K562 (cell line): ENCODE data around the gene NACC1. TPM values are rescaled to one million over a fixed set of nuclear protein-coding genes. Genes with fewer than 3 reads are reported as not detected.

Source experiments
- ARID2 ChIP-seq: fragments of 450-650 bp; IDR thresholded peaks from 2 replicates; pipeline ENCODE4 v1.6.1; 2017; ENCODE audit warnings: antibody characterized with exemption, mild to moderate bottlenecking
- BRF2 ChIP-seq: IDR thresholded peaks from 3 replicates; pipeline ENCODE4 v1.6.1; 2011; ENCODE audit warnings: borderline replicate concordance, mild to moderate bottlenecking; ENCODE audit not compliant: insufficient read length, insufficient read depth
- CC2D1A ChIP-seq: fragments of 450-650 bp; IDR thresholded peaks from 2 replicates; pipeline ENCODE4 v1.6.1; 2017; ENCODE audit warnings: mild to moderate bottlenecking
- COPS2 ChIP-seq: fragments of 450-650 bp; conservative IDR thresholded peaks from 2 replicates; pipeline ENCODE4 v1.6.1; 2016; ENCODE audit warnings: mild to moderate bottlenecking, moderate library complexity
- DACH1 ChIP-seq: fragments of 450-650 bp; IDR thresholded peaks from 2 replicates; pipeline ENCODE4 v1.6.1; 2018; ENCODE audit not compliant: partially characterized antibody
- DMBX1 ChIP-seq: fragments of 250-450 bp; sonication (Bioruptor Pico); IDR thresholded peaks from 2 replicates; pipeline ENCODE4 v1.8.0; 2022; ENCODE audit warnings: inconsistent platforms, mild to moderate bottlenecking, moderate library complexity, borderline replicate concordance
- ELF4 ChIP-seq: fragments of 450-650 bp; formaldehyde crosslinking; IDR thresholded peaks from 2 replicates; pipeline ENCODE4 v1.4.0; 2022; ENCODE audit warnings: missing genetic modification characterization
- ETS1 ChIP-seq: conservative IDR thresholded peaks from 2 replicates; pipeline ENCODE4 v1.6.1; 2011; ENCODE audit warnings: low read depth, mild to moderate bottlenecking, low read length; ENCODE audit not compliant: control insufficient read depth
- GTF2E2 ChIP-seq: fragments of 200-800 bp; sonication (Bioruptor generic); IDR thresholded peaks from 2 replicates; pipeline ENCODE4 v1.6.1; 2016; ENCODE audit warnings: missing genetic modification characterization, missing compliant biosample characterization
- ID3 ChIP-seq, 2 experiments: fragments of 250-450 bp in 1 of 2; fragments of 450-650 bp in 1 of 2; sonication (Bioruptor Pico) in 1 of 2; IDR thresholded peaks; 2 replicates each; pipeline versions ENCODE4 v1.6.1 to v1.8.0; 2016 to 2021; ENCODE audit warnings: mild to moderate bottlenecking in 2 of 2, moderate library complexity in 2 of 2, missing compliant biosample characterization in 1 of 2, missing genetic modification characterization in 1 of 2
- JUNB ChIP-seq: fragments of 450-650 bp; formaldehyde crosslinking; conservative IDR thresholded peaks from 2 replicates; pipeline ENCODE4 v1.4.0; 2020; ENCODE audit warnings: mild to moderate bottlenecking
- L3MBTL2 ChIP-seq: fragments of 450-650 bp; IDR thresholded peaks from 2 replicates; pipeline ENCODE4 v1.6.1; 2016; ENCODE audit warnings: mild to moderate bottlenecking, moderate library complexity
- NFRKB ChIP-seq: fragments of 450-650 bp; IDR thresholded peaks from 2 replicates; pipeline ENCODE4 v1.6.1; 2016; ENCODE audit warnings: low read depth
- PML ChIP-seq: IDR thresholded peaks from 2 replicates; pipeline ENCODE4 v1.6.1; 2012; ENCODE audit warnings: low read length, inconsistent platforms
- PPARD ChIP-seq: fragments of 250-450 bp; sonication (Bioruptor Pico); IDR thresholded peaks from 2 replicates; pipeline ENCODE4 v1.8.0; 2022; ENCODE audit warnings: inconsistent platforms, mild to moderate bottlenecking, moderate library complexity
- PTRF ChIP-seq: fragments of 450-650 bp; IDR thresholded peaks from 2 replicates; pipeline ENCODE4 v1.6.1; 2016; ENCODE audit warnings: mild to moderate bottlenecking, missing genetic modification characterization, missing compliant biosample characterization
- RBM14 ChIP-seq: fragments of 200-400 bp; formaldehyde crosslinking; IDR thresholded peaks from 2 replicates; pipeline ENCODE4 v1.6.1; 2018; ENCODE audit warnings: low read depth, mild to moderate bottlenecking, low read length, moderate library complexity, borderline replicate concordance; ENCODE audit not compliant: insufficient read depth
- RUNX1 ChIP-seq: sonication (generic); IDR thresholded peaks from 2 replicates; pipeline ENCODE4 v1.6.1; 2016; ENCODE audit warnings: antibody characterized with exemption, low read depth
- SOX6 ChIP-seq: fragments of 450-650 bp; IDR thresholded peaks from 2 replicates; pipeline ENCODE4 v1.6.1; 2014; ENCODE audit warnings: mild to moderate bottlenecking
- STAT5B ChIP-seq: fragments of 250-450 bp; sonication (Bioruptor Pico); IDR thresholded peaks from 2 replicates; pipeline ENCODE4 v1.8.0; 2021; ENCODE audit warnings: mild to moderate bottlenecking, inconsistent platforms
- TAF9B ChIP-seq: fragments of 450-650 bp; IDR thresholded peaks from 2 replicates; pipeline ENCODE4 v1.6.1; 2018; ENCODE audit warnings: mild to moderate bottlenecking; ENCODE audit not compliant: partially characterized antibody
- TCF7 ChIP-seq: sonication (generic); IDR thresholded peaks from 2 replicates; pipeline ENCODE4 v1.6.1; 2016; ENCODE audit warnings: antibody characterized with exemption, borderline replicate concordance
- XRCC5 ChIP-seq: fragments of 200-400 bp; formaldehyde crosslinking; IDR thresholded peaks from 2 replicates; pipeline ENCODE4 v1.6.1; 2017; ENCODE audit warnings: low read depth, mild to moderate bottlenecking, low read length
- ZC3H11A ChIP-seq: IDR thresholded peaks from 2 replicates; pipeline ENCODE4 v1.6.1; 2012; ENCODE audit warnings: low read depth, low read length, improper control_type of control experiment
- ZNF512 ChIP-seq: IDR thresholded peaks from 2 replicates; pipeline ENCODE4 v1.6.1; 2016; ENCODE audit warnings: missing genetic modification characterization, missing compliant biosample characterization
- ZNF696 ChIP-seq: fragments of 250-450 bp; sonication (Bioruptor Pico); conservative IDR thresholded peaks from 2 replicates; pipeline ENCODE4 v1.4.0; 2020; ENCODE audit warnings: mild to moderate bottlenecking, moderate library complexity
- ZNF764 ChIP-seq: fragments of 250-450 bp; sonication (Bioruptor Pico); IDR thresholded peaks from 2 replicates; pipeline ENCODE4 v1.4.0; 2020; ENCODE audit warnings: low read depth, mild to moderate bottlenecking, moderate library complexity
- polyA plus RNA-seq, 8 experiments: library from polyadenylated mRNA; depleted of rRNA in 4 of 8; stranded (reverse) in 5 of 8; unstranded in 3 of 8; fragments of >200 nt; fragmentation: Nextera tagmentation in 2 of 8; fragmentation: Illumina TruSeq in 1 of 8; extraction: Ambion mirVana in 2 of 8; extraction: Trizol in 1 of 8; gene quantifications; 2 replicates each; pipeline versions ENCODE4 v1.2.1 to v1.2.3, GENCODE V29; 2011 to 2014; ENCODE audit warnings: inconsistent platforms in 1 of 8, missing spikeins in 1 of 8
- total RNA-seq, 7 experiments: library from RNA; depleted of rRNA in 6 of 7; stranded (reverse); fragments of >200 nt in 6 of 7; fragmentation: Illumina TruSeq in 2 of 7; extraction: Trizol in 2 of 7; gene quantifications; 2 replicates each; pipeline versions ENCODE4 v1.2.1 to v1.2.3, GENCODE V29; 2011 to 2021; ENCODE audit warnings: low replicate concordance in 1 of 7

The NACC1 gene
- total and polyA plus RNA-seq, 9 of the 15 experiments (the other 6 are each of a cell fraction or from before 2014, with no cell fraction given), result 0.04 to 96.6 (median 25.8) TPM

- TF ChIP-seq DACH1, result no peak
- TF ChIP-seq PTRF, result no peak
- no peak for TF ChIP-seq DMBX1 (CRISPR knock-in tag)
- no peak for TF ChIP-seq ID3 (CRISPR knock-in tag; IDR thresholded peaks at IDR 0.05)
- TF ChIP-seq ID3 (tag; IDR thresholded peaks at IDR 0.05), result no peak
- no peak for TF ChIP-seq STAT5B (CRISPR knock-in tag)
- TF ChIP-seq ELF4 (CRISPR knock-in tag), result peak; percentile 82
- peak; percentile 96 for TF ChIP-seq TAF9B
- TF ChIP-seq ETS1, result peak; percentile 92
- TF ChIP-seq ZNF512 (tag), result no peak
- TF ChIP-seq L3MBTL2, result no peak
- TF ChIP-seq BRF2, result no peak
- TF ChIP-seq COPS2, result no peak
- no peak for TF ChIP-seq CC2D1A
- 0 out of 2 replicates have a peak, but pooled peaks have one; percentile 32 for TF ChIP-seq ZNF764 (CRISPR knock-in tag)
- peak; percentile 98 for TF ChIP-seq GTF2E2 (tag)
- peak; percentile 98; the same call in 1 of the 2 replicates for TF ChIP-seq RBM14
- TF ChIP-seq XRCC5, result peak; percentile 81
- TF ChIP-seq SOX6, result 0 out of 2 replicates have a peak, but pooled peaks have one; percentile 16
- no peak for TF ChIP-seq ARID2
- TF ChIP-seq TCF7, result no peak
- TF ChIP-seq ZC3H11A, result no peak
- peak; percentile 97 for TF ChIP-seq PML
- peak; percentile 18; the same call in 1 of the 2 replicates for TF ChIP-seq RUNX1
- TF ChIP-seq PPARD (CRISPR knock-in tag), result no peak
- TF ChIP-seq ZNF696 (CRISPR knock-in tag), result no peak
- TF ChIP-seq NFRKB, result no peak
- TF ChIP-seq JUNB (CRISPR knock-in tag), result peak; percentile 69
Measured at GRCh38 chr19:13152974-13153568, 35.0 kb downstream of the NACC1 start (continued).
